ENCODE results near the gene CD4.

DNA sequence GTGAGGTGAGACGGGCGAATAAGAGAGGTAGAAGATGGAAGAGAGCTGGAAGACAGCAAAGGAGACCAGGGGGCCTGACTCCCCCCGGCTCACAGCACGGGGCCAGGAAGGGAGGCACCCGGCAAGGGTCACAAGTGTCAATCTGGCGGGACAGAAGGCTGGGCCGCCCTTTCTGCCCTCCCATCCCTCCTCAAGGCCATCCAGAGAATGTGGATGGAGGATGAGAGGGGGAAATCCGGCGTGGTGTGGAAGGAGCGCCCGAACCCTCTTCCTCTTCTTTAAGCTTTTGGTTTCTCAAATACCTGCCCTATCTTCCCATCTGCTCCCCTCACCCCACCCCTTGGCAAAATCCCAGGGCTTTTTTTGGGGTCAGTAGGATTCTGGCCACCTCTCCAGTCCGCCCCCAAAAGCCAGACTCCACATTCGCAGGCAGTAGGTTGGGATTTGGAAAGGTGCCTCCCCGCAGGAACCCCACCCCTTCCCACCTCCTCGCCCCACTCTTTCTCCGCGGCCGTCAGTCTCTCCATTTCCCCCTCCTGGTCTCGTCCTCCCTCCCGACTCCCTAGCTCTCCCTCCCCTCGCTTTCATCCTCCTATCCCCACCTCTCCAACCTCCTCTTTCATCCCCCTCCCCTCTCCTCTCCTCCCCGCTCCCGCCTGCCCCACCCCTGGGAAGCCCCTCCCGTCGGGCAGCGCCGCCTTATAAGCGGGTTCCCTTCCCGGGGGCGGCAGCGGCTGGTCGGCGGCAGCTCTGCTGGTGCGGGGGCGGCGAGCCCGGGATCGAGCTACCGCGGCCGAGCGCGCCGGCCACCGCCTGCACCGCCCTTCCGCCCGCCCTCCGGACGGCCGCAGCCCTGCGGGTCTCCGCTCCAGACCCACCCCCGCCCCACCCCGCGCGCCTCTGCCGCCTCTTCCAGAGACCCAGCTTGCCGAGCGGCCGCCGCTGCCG is 23.4 kb upstream of the CD4 start, which contains the start of gene PTMS:
- TF ChIP-seq, protein P1, sequence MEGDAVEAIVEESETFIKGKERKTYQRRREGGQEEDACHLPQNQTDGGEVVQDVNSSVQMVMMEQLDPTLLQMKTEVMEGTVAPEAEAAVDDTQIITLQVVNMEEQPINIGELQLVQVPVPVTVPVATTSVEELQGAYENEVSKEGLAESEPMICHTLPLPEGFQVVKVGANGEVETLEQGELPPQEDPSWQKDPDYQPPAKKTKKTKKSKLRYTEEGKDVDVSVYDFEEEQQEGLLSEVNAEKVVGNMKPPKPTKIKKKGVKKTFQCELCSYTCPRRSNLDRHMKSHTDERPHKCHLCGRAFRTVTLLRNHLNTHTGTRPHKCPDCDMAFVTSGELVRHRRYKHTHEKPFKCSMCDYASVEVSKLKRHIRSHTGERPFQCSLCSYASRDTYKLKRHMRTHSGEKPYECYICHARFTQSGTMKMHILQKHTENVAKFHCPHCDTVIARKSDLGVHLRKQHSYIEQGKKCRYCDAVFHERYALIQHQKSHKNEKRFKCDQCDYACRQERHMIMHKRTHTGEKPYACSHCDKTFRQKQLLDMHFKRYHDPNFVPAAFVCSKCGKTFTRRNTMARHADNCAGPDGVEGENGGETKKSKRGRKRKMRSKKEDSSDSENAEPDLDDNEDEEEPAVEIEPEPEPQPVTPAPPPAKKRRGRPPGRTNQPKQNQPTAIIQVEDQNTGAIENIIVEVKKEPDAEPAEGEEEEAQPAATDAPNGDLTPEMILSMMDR (conservative IDR thresholded peaks at IDR 0.05) = no peak
- no peak for TF ChIP-seq ZFX (IDR thresholded peaks at IDR 0.05)

Data from C4-2B (cell line).